ENCODE results near the gene TMEM218.

Gene TMEM218

DNA sequence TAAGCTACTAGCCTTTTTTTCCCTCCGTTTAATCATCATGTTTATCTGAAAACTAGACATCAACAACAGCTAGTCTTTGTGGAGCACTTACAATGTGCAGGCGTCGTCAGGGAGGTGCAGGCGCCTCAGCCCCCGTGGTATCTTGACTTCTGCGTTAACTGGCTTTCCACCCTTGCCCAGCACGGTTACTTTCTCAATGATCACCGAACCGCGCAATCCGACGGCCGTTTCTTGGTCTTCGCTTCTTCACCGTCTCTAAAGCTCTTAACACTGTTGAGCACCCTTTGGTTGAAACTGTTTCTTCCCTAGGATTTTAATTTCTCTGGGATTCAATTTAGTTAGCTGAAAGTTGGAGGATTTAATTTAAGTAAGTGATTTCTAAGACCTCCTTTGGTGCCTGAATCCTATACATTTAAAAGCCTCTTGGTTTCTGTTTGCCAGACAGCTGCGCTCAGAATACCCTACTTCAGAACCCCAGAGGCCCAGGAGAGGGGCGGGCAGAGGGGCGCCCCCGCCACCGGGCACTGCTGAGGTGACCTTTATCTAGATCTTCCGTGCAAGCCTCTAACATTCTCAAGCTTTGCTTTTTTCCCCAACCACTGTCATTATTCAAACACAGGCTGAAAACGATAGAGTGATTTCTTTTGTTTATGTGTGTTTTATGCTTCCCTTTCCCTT is 18.0 kb upstream of the TMEM218 start:
- DNase-seq (ENCODE audit: low spot score) = no peak

DNA sequence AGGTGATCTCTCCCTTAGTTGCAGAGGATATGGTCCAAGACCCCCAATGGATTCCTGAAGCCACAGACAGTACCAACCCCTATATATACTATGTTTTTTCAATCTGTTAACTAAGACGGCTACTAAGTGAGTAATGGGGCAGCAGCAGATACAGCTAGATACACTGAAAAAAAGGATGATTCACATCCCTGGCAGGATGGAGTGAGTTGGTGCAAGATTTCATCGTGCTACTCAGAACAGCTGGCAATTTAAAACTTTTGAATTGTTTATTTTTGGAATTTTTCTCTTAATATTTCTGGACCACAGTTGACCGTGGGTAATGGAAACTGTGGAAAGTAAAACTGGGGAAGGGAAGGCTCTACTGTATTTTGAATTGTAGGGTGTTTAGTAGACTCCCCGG is 17.0 kb upstream of the TMEM218 start:
- no peak for DNase-seq (ENCODE audit: low spot score)

- DNase-seq (ENCODE audit: low spot score) = no peak
Measured at GRCh38 chr11:125124618-125124992, 13.2 kb upstream of the TMEM218 start.

- DNase-seq (ENCODE audit: low spot score) = peak; percentile 54
Measured at GRCh38 chr11:125123947-125124617, 12.7 kb upstream of the TMEM218 start.

- no peak for DNase-seq (ENCODE audit: low spot score)
Measured at GRCh38 chr11:125123194-125123946, 11.9 kb upstream of the TMEM218 start.

DNA sequence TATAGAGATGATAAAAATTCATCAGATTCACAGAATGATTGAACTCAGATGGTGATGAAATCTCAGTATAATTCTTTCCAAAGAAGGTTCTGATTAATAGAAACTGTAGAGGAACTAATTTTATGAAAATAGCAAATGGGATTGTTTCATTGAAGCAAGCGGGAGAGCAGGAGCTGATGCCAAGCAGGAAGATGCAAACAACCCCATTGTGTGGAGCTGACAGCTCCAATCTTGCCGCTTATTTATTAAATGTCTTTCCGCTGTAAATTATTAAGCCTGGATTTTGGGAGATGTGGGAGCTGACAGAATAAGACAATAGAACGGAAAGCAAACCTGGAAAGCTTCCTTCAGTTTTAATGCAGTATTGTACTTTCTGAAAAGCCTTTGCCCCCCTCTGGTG is 6.0 kb upstream of the TMEM218 start:
- no peak for DNase-seq (ENCODE audit: low spot score)

DNA sequence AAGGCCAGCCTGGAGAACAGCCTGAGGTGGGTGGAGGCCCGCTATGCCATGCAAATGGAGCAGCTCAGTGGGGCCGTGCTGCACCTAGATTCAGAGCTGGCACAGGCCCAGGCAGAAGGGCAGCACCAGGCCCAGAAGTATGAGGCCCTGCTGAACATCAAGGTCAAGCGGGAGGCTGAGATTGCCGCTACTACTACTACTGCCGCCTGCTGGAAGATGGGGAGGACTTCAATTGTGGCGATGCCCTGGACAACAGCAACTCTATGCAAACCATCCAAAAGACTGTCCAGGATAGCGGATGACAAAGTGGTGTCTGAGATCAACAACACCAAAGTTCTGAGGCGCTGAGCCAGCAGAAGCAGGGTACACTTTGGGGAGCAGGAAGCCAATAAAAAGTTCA is 3.1 kb upstream of the TMEM218 start:
- DNase-seq (ENCODE audit: low spot score) = no peak

- no peak for DNase-seq (ENCODE audit: low spot score)
Measured at GRCh38 chr11:125112208-125112604, 780 bp upstream of the TMEM218 start.

GRCh38 chr11:125111001-125111342 is 454 bp downstream of the TMEM218 start:
- peak; percentile 56 for DNase-seq (ENCODE audit: low spot score)

DNA sequence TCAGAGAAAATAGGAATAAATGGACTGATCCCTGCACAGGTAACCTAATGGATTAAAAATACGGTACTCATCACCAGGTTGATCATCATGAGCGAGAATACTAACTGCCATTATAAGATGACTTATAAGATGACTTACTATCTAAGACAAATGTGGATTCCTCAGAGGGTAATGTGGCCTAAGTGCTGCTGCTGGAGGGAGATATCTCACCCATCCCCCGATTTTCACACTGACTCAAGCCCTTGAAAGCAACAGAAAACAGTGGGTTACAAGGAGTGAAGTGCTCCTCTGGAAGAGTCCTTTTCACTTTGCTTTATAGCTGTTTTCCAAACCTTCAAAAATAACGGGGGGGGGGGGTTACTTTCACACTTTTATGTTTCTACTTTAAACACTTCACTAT is 920 bp downstream of the TMEM218 start:
- no peak for DNase-seq (ENCODE audit: low spot score)

- no peak for DNase-seq (ENCODE audit: low spot score)
Measured at GRCh38 chr11:125108469-125108868, 3.0 kb downstream of the TMEM218 start.

GRCh38 chr11:125105926-125106325 is 5.5 kb downstream of the TMEM218 start:
- no peak for DNase-seq (ENCODE audit: low spot score)

DNA sequence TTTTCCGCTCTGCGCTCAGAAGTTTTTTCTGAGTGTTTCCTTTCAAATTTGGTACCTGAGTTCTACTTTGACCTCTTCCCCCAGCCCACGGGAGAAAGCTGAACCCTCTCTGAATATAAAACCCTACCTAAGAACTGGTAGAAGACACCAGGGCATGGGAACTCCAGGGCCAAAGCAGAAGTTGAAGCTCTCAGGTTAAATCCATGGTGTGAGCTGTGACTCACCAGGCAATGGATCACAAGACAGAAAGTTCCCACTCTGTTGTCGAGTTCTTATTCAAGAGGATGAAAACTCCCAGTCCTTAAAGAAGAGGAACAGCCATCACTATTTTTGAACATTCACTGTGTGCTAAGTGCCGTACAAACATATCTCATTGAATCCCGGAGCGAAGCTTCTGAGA is 8.9 kb downstream of the TMEM218 start:
- no peak for DNase-seq (ENCODE audit: low spot score)

DNA sequence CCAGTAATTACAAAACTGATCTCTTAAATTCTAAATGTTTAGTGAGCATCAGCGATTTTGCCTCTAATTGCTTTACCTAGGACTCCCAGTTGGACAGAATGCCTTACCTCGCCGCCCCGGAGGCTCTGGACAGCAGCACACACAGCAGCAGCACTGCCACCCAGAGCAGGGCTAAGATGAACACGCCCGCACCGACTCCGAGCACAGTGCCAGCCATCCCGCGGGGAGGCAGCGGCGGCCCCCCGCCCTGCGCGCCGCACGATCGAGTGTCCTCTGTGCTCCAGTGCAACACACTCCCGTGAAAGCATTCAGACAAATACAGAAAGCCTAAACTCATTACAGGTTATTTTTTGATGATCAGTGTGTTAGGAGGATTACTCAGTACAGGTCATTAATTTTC is 9.4 kb downstream of the TMEM218 start:
- no peak for DNase-seq (ENCODE audit: low spot score)

- DNase-seq (ENCODE audit: low spot score) = no peak
Measured at GRCh38 chr11:125101596-125101995, 9.8 kb downstream of the TMEM218 start.

GRCh38 chr11:125100136-125100535 is 11.3 kb downstream of the TMEM218 start:
- no peak for DNase-seq (ENCODE audit: low spot score)

DNA sequence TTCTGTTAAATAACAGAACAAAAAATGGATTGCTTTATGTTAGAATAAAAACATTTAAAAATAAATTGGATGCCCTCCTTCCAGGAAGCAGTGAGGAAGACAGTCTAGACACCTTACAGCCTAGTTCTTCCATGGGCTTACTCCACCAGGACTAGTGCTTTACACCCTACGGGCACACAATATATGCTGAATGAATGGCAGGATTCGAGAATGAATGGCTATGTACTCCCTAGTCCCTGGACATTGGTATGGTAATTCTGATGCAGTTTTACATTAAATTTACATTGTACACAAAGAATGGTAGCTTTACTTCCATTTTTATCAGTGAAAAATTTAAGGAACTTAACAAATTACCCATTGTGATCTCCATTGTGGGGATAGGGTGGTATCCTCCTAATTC is 16.7 kb downstream of the TMEM218 start:
- no peak for DNase-seq (ENCODE audit: low spot score)

DNA sequence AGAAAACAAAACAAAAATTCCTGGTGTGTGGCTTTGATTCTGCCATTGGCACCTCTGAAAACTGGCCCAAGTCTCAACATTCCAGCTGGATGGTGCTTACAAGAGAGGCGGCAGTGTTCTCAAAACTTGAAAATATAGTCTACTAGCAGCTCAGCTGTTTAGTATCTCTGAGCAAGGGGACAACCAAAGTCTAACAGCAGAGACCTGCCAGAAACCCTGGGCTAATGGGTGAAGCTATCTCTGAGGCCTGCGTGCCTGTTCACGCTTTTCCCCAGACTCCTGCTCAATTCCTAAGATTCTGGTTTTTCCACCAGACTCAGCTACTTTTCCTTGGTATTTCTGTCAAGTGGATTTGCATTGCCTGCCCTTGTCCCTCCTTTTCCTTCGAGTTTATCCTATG is 17.9 kb downstream of the TMEM218 start:
- DNase-seq (ENCODE audit: low spot score) = no peak

DNA sequence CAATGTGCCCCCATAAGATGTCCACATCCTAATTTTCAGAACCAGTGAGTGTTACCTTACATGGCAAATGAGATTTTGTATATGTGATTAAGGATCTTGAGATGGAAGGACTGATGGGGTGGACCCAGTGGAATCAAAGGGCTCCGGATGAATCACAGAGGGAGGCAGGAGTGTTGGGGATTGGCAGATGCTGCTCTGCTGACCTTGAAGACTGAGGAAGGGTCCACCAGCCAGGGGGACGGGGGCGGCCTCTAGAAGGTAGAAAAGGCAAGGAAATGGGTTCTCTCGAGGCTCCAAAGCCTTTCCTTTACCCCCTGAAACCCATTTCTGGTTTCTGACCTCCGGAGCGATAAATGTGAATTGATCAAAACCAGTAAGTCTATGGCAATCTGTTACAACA is 18.8 kb downstream of the TMEM218 start:
- no peak for DNase-seq (ENCODE audit: low spot score)

DNA sequence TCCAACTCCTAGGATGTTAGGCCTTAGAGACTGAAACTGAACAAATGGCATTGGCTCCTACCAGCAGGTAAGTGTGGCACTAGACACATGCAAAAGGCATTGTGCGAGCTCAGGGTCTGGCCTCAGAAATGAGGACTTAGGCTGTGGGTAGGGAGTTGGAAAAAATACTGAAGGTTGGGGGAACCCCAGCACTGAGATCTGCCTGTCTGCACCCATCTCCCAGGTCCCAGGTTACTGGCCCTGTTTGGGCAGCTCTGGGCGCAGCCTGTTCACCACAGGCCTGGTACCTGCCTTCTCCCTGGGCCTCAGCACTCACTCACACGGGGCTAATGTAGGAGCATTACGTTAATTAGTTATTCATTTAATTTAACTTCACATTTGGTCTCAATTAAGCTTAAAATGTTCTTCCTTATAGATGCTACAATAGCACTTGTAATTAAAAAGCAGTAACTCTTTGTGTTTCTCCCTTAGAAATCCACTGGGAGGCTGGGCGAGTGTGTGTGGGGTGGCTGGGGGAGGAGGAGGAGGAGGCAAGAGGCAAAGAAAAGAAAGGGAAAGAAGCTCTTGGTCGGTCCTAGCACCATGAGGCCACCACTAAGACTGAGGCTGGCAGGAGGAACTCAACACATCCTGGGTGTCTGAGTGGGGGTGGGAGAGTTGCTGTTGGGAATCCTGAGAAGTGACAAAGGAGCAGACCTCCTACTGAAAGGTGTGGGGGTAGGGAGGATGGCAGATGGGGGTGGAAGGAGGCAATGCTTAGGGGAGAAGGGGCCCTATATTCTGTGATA is 19.4 kb downstream of the TMEM218 start:
- no peak for DNase-seq (ENCODE audit: low spot score)

DNA sequence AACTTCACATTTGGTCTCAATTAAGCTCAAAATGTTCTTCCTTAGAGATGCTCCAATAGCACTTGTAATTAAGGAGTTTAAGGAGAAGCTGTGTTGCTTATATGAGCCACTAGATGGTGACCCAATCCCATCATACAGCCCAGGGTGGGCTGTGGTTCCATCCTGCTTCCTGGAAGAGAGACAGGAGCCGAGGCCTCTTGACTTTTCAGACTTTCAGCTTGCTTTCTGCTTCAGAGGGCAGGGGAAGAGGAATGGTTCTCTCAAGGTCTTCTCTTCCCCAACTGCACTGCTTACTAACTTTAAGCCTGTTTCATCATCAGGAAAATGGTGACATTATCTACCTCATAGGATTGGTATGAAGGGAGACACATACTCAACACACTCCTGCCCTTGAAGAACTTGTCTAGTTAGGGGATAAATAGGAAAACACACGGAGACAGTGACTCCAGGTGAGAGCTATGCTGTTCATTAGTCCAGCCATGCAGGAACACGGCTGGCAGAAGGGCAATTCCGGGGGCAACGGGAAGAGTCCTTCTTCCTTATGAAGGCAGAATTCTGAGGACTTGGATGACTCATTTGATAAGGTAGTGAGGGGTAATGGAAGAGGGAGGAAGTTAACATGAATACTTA is 20.1 kb downstream of the TMEM218 start:
- DNase-seq (ENCODE audit: low spot score) = peak; percentile 79

GRCh38 chr11:125090816-125091215 is 20.6 kb downstream of the TMEM218 start:
- DNase-seq (ENCODE audit: low spot score) = no peak

All from cerebellar cortex (tissue), 1 donor.